Activated CD4-positive, alpha-beta T cell treated with anti-CD3 and anti-CD28 coated beads for 4 hours (primary cell): ENCODE measurements around the gene HOXB9.

Experiments used
- DNase-seq, 2 donors: peaks; one replicate each; pipeline ENCODE4 v3.0.0-alpha.2; 2020

The HOXB9 gene

DNA sequence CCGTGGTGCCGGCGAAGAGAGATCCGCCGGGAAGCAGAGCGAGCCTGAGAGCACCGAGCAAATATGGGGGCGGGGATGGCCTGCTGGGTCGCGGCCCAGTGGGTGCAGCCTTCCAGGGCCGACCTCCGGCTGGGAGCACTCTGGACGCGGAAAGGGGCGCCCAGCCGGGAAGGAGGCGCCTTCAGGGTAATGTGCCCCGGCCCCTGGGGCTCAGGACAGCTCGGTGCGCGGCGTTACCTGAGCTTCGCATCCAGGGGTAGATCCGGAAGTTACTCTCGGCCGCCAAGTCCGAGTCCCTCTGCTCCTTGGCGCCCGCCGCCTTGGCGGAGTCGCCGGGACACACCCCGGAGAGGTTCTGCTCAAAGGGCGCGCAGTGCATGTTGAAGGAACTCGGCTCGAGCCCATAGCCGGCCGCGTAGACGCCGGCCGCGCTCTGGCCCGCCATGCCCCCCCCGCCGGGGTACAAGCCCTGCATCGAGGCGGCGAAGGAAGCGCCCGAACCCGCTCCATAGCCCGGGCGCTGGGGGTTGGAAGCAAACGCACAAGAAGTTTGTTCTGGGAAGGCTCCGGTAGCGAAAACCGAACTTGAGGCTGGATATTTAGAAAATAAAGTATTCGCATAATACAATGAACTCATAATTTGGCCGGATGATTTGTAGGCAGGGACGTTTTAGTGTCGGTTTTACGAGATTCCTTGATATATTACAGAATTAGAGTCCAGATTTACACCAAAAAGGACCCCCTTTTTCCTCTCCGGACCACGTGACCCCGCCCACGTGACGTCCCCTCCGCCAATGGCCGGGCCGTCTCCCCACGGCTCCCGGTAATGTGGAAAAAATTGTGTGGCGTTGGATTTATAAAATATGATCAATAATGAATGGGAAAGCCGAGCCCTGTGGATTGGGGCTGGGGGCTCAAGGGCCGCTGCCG, 15.6 kb downstream of the HOXB9 start, which contains the start of gene HOXB7:
HOXB7 (minus strand) TSS at position 736 of the 930 bp plus-strand sequence; CDS start at position 637, 99 bp downstream.
- peak in 1 of 2 donors; percentile 56 for DNase-seq

DNA sequence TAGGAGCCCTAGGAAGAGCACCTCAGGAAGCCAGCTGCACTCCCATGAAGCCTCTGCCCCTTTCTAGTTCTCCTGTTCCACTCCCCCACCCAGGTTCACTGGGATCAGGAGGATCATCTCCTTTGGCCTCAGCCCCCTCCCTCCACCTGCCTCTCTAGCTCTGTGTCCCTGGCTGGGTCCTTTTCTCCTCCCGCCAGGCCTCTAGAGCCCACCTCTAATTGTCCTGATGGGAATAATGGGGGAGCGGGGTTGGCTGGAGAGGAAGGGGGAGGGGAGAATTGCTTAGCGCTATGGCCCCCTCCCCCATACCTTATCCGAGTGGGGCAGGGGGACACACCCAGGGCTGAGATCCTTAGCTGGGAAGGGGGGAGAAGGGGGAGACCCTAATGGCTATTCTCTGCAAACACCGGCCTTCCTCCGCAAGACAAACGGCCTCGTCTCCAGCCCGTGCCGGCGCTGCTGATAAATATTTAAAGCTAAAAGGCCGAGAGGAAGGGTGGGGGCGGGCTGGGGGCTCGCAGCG, 16.3 kb downstream of the HOXB9 start:
- no peak for DNase-seq

DNA sequence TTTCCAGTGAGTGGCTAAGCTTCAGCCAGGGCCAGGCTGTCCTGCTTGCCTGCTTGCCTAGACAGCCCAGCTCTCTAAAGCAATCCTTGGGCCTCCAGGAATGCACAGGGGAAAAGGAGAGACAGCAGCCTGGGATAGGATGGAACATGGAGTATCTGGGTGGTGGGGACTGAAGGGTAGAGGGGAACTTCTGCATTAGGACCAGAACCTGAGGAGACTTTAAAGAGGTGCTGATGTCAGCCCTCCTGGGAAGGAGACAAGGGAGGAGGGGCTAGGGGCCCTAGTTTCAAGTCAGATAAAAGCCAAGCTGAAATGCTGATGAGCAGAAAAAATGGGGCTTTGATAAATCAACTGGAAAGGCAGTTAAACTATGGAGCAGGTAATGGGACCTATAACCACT, 17.1 kb downstream of the HOXB9 start:
- no peak for DNase-seq

DNA sequence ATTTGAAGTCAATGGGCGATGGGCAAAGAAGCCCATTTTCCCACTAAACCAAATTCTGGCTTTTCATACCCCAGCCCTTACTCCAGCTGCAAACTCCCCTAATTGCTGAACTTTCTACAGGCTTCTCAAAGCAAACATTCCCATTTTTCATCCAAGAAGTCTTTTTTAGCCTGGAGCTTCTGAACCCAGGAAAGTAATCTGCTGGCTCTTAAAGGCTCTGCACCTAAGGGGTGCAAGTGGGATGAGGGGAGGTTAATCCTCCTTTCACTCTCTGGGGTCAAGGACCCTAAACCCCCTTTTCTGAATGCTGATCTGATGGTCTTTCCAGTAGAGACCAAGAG, 17.7 kb downstream of the HOXB9 start:
- DNase-seq: no peak

DNA sequence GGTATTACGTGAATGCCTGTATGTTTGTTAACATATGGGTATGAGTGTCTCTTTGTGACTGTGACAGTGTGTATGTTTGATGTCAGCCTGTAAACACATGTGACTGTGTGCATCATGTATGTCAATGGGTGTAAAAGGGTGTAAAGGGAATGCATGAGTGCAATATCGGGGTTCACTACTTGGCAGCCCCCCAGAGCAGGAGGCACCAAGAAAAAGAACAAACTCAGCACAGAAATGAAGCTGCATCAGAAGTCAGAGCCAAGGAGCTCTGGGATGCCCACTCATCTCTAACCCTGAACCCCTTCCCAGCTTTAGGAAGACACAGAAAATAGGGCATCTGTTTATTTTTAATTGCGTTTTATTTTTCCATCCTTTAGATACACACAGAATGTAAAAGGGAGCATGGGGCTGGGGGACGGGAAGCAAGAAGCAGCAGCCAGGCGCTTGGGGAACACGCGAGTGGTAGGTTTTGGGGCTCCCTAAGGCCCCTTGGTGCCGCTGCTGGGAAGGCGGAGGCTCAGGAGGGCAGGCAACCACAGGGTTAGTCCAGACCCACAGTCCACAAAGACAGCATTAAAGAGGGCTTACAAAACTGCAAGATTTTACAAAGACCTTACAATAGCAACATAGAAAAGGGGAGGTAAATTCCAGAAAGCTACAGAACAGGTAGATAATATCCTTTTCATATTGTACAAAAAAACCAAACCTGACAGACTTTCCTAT, 19.1 kb downstream of the HOXB9 start:
- DNase-seq: no peak

DNA sequence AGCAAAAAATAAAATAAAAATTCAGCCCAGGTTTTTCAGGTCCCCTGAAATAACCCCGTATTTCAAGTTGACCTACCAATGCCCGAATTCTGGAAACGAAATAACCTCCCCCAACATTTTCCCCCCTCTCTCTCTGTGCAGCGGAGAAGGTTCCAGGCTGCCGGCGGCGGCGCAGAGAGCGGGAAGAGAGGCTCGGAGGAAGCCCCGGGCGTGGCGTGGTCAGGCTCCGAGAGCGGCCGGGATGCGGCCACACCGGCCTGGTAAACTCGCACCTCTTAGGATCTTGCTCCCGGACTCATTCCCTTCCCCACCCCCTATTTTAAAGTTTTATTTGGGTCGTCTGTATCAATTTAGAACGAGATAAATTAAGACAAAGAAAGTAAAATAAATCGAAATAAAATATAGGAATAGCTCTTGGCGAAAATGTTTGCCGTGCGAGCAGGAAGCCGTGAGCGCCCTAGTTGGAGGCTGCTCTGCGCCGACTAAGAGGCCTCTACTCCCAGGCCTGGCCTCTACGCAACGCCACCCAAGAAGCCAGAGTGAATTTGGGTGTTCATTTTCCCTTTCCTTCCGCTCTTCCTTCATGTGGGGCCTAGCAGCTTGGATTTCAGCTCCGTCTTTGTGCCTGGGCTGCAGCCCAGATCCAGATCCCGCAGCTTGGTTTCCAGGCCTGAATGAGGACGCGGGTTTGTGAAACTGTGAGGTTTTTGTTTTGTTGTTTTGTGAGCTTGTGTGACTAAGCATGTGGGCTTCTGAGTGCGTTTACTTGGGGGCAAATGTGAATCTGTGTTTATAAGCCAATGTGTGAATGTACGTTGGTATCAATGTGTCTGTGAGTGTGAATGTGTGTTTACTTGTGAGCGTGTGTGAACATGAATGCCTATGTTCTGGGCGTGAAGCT, 19.9 kb downstream of the HOXB9 start:
- no peak for DNase-seq

DNA sequence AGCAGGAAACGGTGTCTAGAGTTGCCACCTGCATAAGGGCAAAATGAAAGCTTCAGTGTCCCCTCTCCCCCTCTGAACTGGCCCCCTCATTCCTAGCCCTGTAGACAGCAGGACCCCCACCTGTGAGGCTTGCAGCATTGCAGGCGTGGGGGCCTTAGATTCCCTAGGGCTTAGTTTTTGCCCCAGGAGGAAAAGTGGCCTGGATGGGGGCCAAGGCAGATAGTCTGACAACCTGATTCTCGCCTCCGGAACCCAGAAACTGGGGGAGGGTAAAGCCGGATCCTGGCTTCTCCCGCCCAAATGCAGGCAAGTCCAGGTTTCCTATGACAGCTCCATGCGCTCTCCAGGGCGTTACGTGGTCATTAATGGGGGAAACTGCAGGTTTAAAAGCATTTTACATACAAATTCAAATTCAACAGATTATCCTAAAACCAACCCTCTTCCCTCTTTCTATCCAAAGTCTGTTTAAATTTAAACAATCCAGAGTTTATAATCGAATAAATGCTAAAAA, 20.7 kb downstream of the HOXB9 start:
- no peak for DNase-seq

DNA sequence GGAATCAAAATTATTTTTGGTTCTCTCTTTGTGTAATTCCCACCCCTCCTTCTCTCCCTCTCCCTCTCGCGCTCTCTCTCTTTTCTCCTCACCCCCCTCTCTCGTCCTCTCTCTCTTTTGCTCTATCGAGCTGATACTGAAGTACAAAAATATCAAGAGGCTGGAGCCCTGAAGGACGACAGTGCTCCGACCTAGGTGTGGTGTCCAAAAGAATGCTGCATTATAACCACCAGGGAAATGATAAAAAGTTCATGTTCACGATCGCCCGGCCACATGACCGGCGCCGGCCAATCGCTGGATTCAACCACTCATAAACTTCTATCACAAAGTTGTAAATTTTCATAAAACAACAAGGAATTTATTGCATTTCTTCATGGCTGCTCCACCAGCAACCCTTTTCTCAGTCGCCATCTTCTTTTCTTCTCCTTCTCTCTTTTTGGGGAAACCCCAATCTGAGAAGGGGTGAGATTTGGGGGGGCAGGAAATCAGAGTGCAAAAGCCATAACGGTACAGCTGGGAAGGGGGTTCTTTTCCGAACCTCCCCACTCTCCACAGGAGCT, 21.3 kb downstream of the HOXB9 start, which contains the start of gene HOXB6:
HOXB6 (minus strand) TSS at position 217 of the 560 bp plus-strand sequence. CDS start 6,836 bp downstream, outside the sequence.
- DNase-seq: no peak

DNA sequence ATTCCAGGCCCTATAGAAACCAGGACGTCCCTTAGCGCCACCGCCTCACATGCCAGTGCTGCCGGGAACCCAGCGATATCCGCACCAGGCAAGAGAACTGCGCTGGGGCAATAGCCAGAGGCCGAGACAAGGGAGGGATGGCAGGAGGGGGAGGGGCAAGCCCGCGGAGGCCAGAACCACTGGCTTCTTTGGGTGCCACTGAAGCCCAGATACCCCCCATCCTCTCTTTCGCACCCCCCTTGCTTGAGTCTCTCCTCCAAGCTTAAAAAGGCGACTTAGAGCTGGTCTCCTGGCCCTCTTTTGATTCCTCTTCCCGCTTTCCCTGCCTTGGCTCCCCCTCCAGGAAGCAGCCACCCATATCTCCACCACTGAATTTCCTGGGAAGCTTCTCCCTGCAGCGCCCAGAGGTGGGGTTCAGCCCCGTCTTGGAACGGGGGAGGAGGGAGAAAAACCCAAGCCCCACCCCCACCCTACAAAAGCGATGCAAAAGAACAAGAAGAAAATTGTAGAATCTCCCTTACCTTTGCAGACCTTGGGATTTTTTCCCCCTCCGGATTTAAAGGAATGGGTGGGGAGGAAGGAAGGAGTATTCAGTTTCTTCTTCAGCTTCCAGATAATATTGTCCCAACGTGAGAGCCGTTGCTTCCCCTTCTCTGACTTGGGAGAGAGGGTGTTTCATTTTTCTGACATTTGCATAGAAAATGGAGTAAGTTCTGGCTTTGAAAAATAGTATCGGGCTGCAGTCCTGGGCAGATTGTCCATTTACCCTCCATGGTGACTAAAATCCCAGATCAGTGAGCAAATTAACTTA, 22.0 kb downstream of the HOXB9 start:
- no peak for DNase-seq

DNA sequence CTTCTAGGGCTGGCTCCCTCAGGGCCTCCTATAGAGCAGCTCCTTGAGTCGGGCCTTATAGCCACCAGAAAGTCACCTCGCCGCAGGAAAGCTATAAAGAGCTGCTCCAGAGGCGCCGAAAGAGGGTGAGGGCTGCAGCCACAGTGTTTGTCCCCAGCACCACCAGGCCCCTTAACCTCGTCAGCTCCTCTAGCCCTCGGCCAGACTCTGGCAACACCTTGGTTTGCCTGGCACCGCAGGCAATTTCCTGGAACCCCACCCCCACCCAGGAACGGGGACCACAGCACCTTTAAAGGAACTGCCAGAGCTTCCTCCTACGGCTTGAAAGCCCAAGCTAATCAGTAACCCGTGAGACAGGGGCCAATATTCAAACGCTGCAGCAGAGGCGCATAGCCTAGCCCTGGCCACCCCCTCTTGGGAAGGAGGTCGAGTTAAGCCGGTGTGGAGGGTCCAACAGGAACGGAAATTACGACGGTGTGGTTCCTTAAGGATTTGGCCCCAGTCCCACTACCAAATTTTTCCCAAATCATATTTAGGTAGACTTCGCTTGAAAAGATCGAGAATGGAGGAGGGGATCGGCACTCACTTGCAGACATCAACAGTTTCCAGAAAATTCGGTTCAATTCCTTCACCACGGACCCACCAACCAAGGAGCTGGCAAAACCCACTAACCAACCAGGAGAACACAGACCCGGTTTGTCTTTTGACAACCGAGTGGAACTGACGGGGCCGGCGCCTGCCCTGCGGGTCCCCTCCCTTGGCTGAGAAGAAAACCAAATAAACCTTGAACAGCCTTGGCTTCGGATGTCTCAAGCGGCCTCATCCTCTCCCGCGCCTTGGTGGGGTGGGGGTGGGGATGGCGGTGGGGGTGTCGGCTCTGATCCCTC, 24.4 kb downstream of the HOXB9 start:
- no peak for DNase-seq

DNA sequence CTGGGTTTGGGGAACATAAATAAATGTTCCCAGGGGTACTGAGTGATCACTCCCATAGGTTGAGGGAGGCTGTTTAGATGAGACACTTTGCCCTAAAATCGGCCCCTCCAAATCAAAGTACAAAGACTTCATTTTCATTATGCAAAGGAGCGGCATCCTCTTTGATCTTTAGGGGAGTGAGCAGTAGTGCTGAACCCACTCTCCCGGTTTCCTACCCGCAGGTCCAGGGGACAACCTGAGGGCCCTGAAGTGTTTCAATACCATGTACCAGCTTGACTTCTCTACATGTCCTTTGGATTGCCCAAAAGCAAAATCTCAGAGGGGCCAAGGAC, 25.0 kb downstream of the HOXB9 start:
- DNase-seq: no peak

DNA sequence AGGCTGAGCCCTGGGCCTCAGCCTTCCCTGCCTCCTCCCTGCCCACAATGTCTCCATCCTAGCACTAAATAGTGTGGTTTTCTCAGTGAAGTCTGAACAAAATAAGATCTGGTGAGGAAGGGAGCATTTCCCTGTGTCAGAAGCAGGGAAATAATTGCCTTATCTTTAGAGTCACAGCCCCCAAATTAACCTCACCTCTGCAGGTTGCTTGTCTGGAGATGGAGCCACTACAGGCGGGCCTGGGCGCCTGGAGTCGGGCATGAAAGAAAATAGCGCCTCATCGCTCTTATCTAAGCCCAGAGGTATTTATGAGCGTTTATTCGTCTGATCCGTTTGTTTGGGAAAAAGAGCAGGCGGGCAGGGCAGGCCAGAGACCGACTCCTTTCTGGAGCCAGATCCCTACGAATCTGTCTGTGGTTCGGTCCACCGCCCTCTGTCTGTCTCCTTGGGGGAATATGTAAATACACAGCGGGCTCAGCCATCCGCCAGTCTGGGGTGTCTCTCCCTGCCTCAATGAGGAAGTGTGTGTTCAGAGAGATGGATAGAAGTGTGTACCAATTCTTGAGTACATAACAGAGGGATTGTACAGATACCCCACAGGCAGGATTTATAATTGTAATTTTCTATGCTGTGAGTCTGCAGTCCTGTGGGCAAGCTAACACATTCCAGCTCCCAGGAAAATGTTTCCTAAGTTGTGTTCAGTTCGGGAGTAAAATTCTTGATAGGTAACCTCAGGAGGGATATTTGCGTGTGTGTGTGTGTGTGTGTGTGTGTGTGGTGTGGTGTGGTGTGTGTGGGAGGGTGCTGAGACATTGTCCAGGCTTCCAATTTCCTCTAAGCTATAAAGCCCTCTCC, 25.7 kb downstream of the HOXB9 start:
- no peak for DNase-seq

DNA sequence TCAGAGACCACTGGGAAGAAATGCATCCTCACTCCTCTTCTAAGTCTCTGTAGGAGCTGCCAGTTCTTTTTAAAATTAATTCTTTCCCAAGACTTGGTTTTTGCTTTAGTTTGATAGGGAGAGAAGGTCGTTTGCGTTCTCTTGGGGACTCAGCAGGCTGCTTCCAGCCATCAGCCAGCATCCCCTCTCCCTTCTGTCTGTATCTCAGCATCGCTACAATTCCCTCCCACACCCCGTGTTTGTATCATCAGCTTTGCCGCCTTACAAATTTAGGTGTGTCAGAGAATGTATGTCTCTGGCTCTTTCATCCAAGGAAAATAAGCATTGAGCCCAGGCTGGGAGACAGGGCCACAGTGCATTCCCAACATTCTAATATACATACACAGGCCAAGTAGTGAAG, 26.8 kb downstream of the HOXB9 start:
- DNase-seq: no peak

DNA sequence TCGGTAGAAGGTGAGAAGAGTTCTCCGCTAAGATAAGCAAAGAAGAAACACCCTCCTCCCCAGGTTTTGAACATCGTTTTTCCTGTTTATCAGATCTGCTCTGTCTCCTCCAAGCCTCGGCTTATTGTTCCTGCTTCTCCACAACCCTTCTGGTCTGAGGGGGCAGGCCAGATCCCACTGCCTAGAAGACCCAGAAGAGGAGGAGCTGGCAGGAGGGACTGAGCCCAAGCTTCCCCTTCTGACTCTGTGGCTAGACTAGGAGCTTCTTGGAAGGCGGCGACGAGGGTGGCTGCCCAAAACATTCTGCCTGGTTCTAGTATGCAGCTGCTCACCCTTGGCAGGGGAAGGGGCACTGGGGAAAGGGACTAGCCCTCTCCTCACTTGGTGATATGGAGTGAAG, 27.4 kb downstream of the HOXB9 start:
- DNase-seq: no peak

DNA sequence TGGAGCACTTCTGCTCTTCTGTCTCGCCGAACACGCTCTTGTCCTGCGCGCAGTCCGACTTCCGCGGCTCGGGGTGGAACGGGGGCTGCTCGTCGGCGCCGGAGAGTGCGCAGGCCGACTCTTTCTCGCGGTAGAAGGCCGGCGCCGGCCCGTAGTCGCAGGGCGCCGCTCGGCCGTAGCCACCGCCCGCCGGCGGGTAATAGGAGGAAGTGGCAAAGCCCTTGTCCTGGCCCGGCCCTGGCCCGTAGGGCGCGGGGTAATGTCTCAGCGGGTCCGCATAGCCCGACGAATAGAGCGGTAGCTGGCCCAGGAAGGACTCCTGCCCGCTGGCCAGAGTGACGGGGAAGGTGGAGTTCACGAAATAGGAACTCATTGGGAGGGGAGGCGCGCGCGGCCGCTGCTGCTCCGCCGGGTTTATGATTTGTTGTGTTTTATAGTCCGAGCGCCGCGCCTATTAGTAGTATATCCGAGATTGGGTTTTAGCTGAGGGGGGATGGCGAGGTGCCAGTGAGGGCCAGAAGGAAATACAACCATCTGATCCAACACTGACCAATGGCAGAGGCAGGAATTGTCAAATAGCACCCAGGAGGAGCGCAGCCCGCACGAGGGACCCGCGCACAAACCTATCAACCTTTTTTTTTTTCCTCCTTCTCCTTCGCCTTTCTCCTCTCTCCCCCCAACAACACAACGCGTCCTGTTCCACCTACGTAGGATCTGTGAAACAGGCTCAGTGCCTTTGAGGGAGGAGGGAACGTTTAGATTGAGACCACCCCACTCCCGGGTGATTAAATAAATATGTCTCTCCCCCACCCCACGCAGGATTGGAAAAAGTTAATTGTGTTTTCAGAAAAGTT, 28.2 kb downstream of the HOXB9 start:
- DNase-seq: no peak

DNA sequence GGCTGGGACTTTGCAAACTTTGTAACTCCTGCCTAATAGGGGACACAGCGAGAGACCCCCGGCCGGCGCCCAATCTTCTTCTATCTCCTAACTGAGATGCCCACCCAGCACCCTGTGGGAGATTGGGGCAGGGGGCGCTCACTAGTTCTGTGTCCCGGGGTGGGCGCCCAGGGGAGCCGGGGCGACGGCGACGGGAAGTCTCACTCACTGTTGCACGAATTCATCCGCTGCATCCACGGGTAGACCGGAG, 28.7 kb downstream of the HOXB9 start:
- peak in 1 of 2 donors; percentile 46 for DNase-seq

DNA sequence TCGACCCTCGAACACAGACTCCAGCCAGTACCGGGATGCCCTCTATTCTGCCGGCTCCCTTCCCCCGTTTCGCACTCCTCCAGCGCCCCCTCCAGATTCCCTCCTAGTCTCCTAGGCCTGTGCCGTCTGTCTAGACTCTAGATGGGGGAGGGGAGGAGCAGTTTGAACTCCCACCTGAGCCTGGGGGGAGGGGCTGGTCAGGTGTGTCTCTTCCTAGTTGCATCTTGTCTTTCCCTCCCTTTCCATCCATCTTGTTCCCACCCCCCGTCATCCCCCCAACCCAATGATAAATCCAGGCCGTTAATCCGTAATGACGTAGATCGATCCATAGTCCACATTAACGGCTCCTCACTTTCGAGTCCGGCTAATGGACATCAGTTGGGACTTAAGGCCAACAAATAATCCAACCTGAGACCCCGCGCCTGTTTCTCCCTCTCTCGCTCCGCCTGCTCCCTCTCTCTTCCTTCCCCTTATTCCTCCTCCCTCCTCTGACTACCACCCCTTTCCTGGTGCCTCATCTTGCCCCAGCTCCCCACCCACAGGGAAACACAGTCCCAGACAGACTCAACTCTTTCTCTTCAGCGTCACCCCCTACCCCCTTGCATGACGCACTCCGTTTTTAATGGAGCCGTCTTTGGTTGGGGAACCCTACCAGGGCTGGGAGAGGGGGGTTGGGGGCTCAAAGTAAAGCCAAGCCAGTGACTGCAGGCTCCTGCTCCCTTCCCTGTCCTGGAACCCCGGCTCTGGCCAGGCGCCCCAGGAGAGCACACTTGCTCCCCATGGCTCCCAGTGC, 29.2 kb downstream of the HOXB9 start:
- DNase-seq: no peak
